Lower lobe of right lung (tissue), 2 donors: ENCODE data around the gene GPR183. TPM values are rescaled to one million over a fixed set of nuclear protein-coding genes. Genes with fewer than 3 reads are reported as not detected.

ENCODE experiments used
- ATAC-seq, 2 donors: fragments of 200-7000 bp; cut with Tn5 transposase; one replicate each; pipeline ENCODE4 v1.9.1; 2020 to 2022; ENCODE audit warnings: mild to moderate bottlenecking in 2 of 2, moderate library complexity in 2 of 2
- DNase-seq: peaks from one replicate; pipeline ENCODE4 v3.0.0-alpha.2; 2020
- H3K27ac ChIP-seq: fragments of 200-600 bp; one replicate; pipeline ENCODE4 v1.8.0; 2022
- H3K27me3 ChIP-seq: fragments of 200-600 bp; one replicate; pipeline ENCODE4 v1.8.0; 2022; ENCODE audit warnings: low read depth
- H3K36me3 ChIP-seq: fragments of 200-600 bp; one replicate; pipeline ENCODE4 v1.8.0; 2022; ENCODE audit warnings: mild to moderate bottlenecking
- H3K4me1 ChIP-seq: fragments of 200-600 bp; one replicate; pipeline ENCODE4 v1.8.0; 2022
- H3K4me3 ChIP-seq: fragments of 200-600 bp; one replicate; pipeline ENCODE4 v1.8.0; 2022; ENCODE audit warnings: mild to moderate bottlenecking
- H3K9me3 ChIP-seq: fragments of 200-600 bp; one replicate; pipeline ENCODE4 v1.8.0; 2022
- intact Hi-C: fragments of 100-400 bp; cut with DNase I; formaldehyde crosslinking; loops from one replicate; pipeline ENCODE4 v1.11.0; 2022
- total RNA-seq: library from RNA; stranded (reverse); fragmentation: NEBNext Ultra II Directional; extraction: Animal tissue kit (Norgen Biotek cat#: 25700); gene quantifications from one replicate; pipeline ENCODE4 v1.2.1, GENCODE V29; 2021
- TF ChIP-seq, protein P1 (sequence below): fragments of 200-600 bp; IDR thresholded peaks from one replicate; pipeline ENCODE4 v1.8.0; 2022; ENCODE audit warnings: antibody characterized with exemption, mild to moderate bottlenecking
- donor health status: DM: no; HTN: yes; CAD: no; lungs with severe emphysema.

GPR183 gene
- total RNA-seq, 1 donor from 2014 or later, result 9.0 TPM

DNA sequence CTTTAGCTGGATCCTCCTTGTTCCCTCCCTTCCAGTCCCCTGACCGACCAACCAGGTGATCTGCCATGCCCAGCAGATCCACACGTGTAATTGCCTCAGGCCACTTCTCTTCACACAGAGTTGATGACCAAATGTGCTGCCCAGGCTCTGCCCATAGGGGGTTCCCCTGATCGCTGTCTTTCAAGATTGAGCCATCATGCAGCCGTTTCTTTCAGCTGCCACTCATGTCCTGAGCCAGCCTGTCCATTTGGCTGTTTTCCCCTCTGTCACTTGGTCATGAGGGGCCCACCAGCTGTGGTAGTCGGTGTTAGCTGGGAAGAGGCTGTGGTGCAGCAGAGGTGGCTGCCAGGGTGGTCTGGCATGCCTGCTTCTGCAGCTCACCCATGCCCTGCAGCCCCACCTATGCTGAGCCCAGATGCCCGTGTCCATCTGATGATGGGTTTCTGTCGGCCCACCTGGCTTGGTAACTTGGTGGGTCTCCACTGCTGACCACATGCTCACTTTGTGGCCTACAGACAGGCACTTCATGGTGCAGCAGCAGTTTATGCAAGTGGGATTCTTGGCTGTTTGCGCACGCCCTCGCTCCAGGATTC, 35.6 kb upstream of the GPR183 start:
- Histone ChIP-seq H3K4me1 (no peaks in the 10 kb centered on the region), H3K27ac (no peak overlapping the region), H3K36me3 (peaks cover 67% of the 10 kb centered on the region), H3K27me3 (no peaks in the 10 kb centered on the region), H3K9me3 (no peaks in the 10 kb centered on the region), H3K4me3 (no peak overlapping the region)
- DNase-seq (no peak), ATAC-seq (no peak)
- intact Hi-C loops, result no loop called here
- TF ChIP-seq, protein P1, sequence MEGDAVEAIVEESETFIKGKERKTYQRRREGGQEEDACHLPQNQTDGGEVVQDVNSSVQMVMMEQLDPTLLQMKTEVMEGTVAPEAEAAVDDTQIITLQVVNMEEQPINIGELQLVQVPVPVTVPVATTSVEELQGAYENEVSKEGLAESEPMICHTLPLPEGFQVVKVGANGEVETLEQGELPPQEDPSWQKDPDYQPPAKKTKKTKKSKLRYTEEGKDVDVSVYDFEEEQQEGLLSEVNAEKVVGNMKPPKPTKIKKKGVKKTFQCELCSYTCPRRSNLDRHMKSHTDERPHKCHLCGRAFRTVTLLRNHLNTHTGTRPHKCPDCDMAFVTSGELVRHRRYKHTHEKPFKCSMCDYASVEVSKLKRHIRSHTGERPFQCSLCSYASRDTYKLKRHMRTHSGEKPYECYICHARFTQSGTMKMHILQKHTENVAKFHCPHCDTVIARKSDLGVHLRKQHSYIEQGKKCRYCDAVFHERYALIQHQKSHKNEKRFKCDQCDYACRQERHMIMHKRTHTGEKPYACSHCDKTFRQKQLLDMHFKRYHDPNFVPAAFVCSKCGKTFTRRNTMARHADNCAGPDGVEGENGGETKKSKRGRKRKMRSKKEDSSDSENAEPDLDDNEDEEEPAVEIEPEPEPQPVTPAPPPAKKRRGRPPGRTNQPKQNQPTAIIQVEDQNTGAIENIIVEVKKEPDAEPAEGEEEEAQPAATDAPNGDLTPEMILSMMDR, result no peak

DNA sequence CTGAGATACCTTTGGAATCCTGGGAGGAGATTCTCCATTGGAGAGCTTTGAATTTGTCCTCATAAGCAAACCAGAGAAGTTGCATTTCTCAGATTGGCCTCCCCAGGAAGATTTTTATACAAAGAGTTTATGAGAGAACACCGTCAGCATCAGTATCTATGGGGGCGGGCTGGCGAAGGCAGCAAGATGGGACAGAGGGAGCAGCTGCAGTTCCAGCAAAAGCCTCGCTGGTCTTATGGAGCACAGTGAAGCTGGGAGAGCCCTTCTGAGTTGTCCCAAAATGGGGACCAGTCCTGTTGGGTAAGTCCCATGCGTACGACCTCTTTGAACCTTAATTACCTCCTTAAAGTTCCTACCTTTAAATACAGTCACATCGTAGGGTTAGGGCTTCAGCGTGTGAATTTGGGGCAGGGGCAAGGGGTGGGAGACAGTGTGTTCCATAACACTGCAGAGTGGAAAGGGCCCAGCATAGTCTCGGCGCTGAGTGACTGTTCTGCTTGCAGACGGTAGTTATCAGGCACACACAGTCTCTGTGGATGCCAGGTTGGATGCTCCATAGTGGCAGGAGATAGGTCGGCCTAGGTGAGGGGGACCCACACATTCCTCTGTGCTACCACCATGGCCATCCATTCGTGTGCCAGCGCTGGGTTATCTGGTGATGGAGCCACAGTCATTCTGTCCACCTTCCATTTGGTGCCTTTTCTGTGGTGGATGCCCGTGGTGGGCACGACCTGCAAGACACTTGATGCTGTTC, 34.9 kb upstream of the GPR183 start:
- TF ChIP-seq, protein P1, result no peak
- Histone ChIP-seq H3K36me3 (peaks cover 60% of the 10 kb centered on the region), H3K4me3 (no peak overlapping the region), H3K9me3 (no peaks in the 10 kb centered on the region), H3K27ac (no peak overlapping the region), H3K27me3 (no peaks in the 10 kb centered on the region), H3K4me1 (no peaks in the 10 kb centered on the region)
- intact Hi-C loops, result no loop called here
- no peak for ATAC-seq
- no peak for DNase-seq

DNA sequence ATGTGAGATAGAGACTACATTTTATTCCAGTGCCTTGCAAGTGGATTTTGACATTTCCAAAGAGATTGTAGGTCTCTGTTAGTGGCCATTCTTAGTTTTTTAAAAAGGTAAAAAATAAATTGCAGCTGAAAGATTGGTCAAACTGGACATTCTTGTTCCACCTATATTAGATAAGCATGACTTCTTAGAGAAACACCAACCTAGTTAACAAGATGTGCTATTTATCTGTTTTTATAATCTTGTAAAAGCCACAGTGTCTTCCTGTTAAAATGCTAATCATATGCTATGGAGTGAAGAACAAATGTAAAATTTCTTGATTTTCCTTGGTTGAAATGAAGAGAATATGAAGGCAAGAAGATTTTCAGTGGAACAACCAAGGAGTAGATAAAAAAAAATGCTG, 33.4 kb upstream of the GPR183 start:
- no peak overlapping the region for H3K4me3 ChIP-seq
- TF ChIP-seq, protein P1, result no peak
- intact Hi-C loops, result no loop called here
- DNase-seq (no peak), ATAC-seq (no peak)
- H3K36me3 ChIP-seq, result peaks cover 50% of the 10 kb centered on the region
- no peaks in the 10 kb centered on the region for H3K9me3 ChIP-seq
- H3K27me3 ChIP-seq, result no peaks in the 10 kb centered on the region
- H3K27ac ChIP-seq, result no peak overlapping the region
- H3K4me1 ChIP-seq, result no peaks in the 10 kb centered on the region

DNA sequence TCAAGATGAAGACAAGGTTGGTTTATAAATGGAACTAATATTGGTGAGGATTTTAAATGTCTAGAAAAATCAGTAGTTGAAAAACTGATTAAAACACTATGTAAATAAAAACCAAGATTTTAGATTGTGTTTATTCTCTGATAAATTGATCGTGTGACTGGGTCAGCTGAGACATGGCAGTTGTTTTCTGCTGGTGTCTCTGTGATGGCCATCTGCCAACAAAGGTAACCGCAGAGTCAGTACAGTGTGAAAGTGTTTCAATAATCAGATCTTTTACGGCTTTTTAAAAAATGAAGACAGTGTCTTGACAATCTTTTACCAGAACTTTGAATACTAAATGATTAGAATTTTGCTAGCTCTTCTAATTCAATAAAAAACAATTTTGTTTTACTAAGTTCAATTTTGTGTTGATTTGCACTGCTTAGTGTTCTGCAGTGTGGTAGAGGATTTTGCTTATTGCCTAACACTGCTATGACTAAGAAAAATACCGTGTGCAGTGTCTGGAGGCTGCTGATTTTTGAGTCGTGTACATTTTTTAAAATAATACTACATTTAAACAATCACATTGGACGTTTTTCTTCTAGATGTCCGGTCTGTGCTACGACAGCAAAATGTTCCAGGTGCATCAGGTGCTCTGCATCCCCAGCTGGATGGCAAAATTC, 32.7 kb upstream of the GPR183 start:
- H3K4me1 ChIP-seq, result no peaks in the 10 kb centered on the region
- ATAC-seq (no peak), DNase-seq (no peak)
- H3K27me3 ChIP-seq, result no peaks in the 10 kb centered on the region
- TF ChIP-seq, protein P1, result no peak
- intact Hi-C loops, result no loop called here
- H3K36me3 ChIP-seq, result peaks cover 48% of the 10 kb centered on the region
- H3K9me3 ChIP-seq, result no peaks in the 10 kb centered on the region
- H3K4me3 ChIP-seq, result no peak overlapping the region
- no peak overlapping the region for H3K27ac ChIP-seq

DNA sequence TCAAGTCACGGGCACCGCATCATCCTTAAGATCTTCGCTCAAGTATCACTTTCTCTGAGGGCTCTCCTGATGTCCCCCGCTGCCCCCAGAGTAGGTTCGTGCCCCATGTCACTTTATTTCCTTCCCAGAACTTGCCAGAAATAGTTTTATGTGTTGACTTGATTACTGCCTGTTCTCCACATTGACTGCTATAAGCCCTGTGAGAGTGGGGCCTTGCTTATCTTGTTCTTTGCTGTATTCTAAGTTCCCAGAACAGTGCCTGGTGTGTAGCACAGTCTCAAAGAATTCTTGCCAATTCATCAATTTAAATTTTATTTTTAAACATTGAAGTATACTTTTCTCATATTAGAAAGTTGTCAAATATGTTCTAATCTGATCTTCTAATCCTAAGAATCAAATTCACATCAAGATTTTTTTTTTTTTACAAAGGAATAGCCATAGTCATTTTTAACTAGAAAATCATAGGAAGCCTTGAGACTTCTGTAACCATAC, 32.1 kb upstream of the GPR183 start:
- no peak for DNase-seq
- peaks cover 42% of the 10 kb centered on the region for H3K36me3 ChIP-seq
- TF ChIP-seq, protein P1, result no peak
- no peaks in the 10 kb centered on the region for H3K27me3 ChIP-seq
- H3K27ac ChIP-seq, result no peak overlapping the region
- H3K9me3 ChIP-seq, result no peaks in the 10 kb centered on the region
- no peak for ATAC-seq
- H3K4me1 ChIP-seq, result no peaks in the 10 kb centered on the region
- no peak overlapping the region for H3K4me3 ChIP-seq
- intact Hi-C loops, result no loop called here
